Pancreas (tissue), 10 donors: Measurements from ENCODE around the gene SLC27A1. TPM values are rescaled to one million over a fixed set of nuclear protein-coding genes. Genes with fewer than 3 reads are reported as not detected.
A peak's percentile ranks its signal among the peaks of the same experiment; 100 is the strongest.

Source experiments
- ATAC-seq, 4 donors: fragments of 200-7000 bp; cut with Tn5 transposase; one replicate each; pipeline versions ENCODE4 v1.8.0 to v1.9.1; 2020; ENCODE audit warnings: mild to moderate bottlenecking in 4 of 4, moderate library complexity in 4 of 4
- DNase-seq, 6 donors: peaks; one replicate each; pipeline ENCODE4 v3.0.0-alpha.2; 2020
- FAIRE-seq: peaks from 2 replicates; lab custom pipeline; 2012; peaks lifted over from hg19 to GRCh38; lab: Jason Lieb, UNC
- H3K27ac ChIP-seq, 4 donors: fragments of 200-600 bp; sonication (generic); 1 replicate in 3 of 4; 2 replicates in 1 of 4; pipeline versions ENCODE4 v1.5.0 to v1.8.0; 2020
- H3K27me3 ChIP-seq, 4 donors: fragments of 200-600 bp; one replicate each; pipeline ENCODE4 v1.8.0; 2021
- H3K36me3 ChIP-seq, 3 donors: fragments of 200-600 bp; sonication (generic) in 1 of 3; one replicate each; pipeline versions ENCODE4 v1.5.0 to v1.8.0; 2020 to 2021
- H3K4me1 ChIP-seq, 3 donors: fragments of 200-600 bp; one replicate each; pipeline ENCODE4 v1.8.0; 2021
- H3K4me3 ChIP-seq, 4 donors: fragments of 200-600 bp; sonication (generic) in 2 of 4; one replicate each; pipeline versions ENCODE4 v1.5.0 to v1.8.0; 2020 to 2021
- H3K9me3 ChIP-seq, 4 donors: fragments of 200-600 bp; one replicate each; pipeline ENCODE4 v1.8.0; 2021
- CTCF ChIP-seq, 4 donors: fragments of 200-600 bp; sonication (generic) in 3 of 4; IDR thresholded peaks; one replicate each; pipeline versions ENCODE4 v1.5.0 to v1.8.0; 2021; ENCODE audit warnings: antibody characterized with exemption in 4 of 4
- WGBS, 2 donors: extraction: QIAGEN DNeasy Blood & Tissue Kit; methylation state at CpG; one replicate each; pipeline ENCODE4 v1.1.7; 2013; 5-methylcytosine and 5-hydroxymethylcytosine counted together
- intact Hi-C, 3 donors: fragments of 100-400 bp; cut with DNase I; formaldehyde crosslinking; loops; one replicate each; pipeline versions ENCODE4 v1.11.1 to v1.14.2; 2022
- polyA plus RNA-seq, 2 donors: library from polyadenylated mRNA; stranded (reverse); fragments of 200-250 nt; gene quantifications; one replicate each; pipeline ENCODE4 v1.2.3, GENCODE V29; 2013
- total RNA-seq, 6 donors: library from RNA; stranded (reverse); fragmentation: NEBNext Ultra II Directional in 4 of 6; extraction: Animal tissue kit (Norgen Biotek cat#: 25700) in 4 of 6; gene quantifications; one replicate each; pipeline versions ENCODE4 v1.2.1 to v1.2.4, GENCODE V29; 2021 to 2023
- donor health status: healthy with polysubstance abuse.
- donor health status: DM: no; HTN: no; CAD: no; lungs with moderate emphysema.
- donor health status: DM: no; HTN: no; CAD: no.
- donor health status: control.
- donor health status: control.
- donor health status: Bipolar disorder and iron deficiency.
- donor health status: DM: yes; HTN: yes; CAD: no.
- donor health status: DM: no; HTN: no; CAD: no.
- donor health status: DM: no; HTN: no; CAD: no.
- donor health status: DM: yes; HTN: yes; CAD: no.

The SLC27A1 gene
- total and polyA plus RNA-seq, 8 donors = 9.4 to 37.1 (median 11.4) TPM

GRCh38 chr19:17467471-17468301, 2.6 kb upstream of the SLC27A1 start:
- DNase-seq (no peak), FAIRE-seq (no peak), ATAC-seq (no peak)
- no peaks in the 10 kb centered on the region for H3K27me3 ChIP-seq
- TF ChIP-seq CTCF (IDR thresholded peaks at IDR 0.05) = no peak
- H3K27ac ChIP-seq = no peak overlapping the region
- H3K4me1 ChIP-seq = peaks cover 0 to 10% (median 0%) of the 10 kb centered on the region in 3 donors
- H3K4me3 ChIP-seq = no peak overlapping the region
- intact Hi-C loops = loop anchor here in 1 of 3 donors (5.0 kb wide), 1 partner anchor 120 kb away; no protein-coding TSS in a partner anchor
- no peaks in the 10 kb centered on the region for H3K9me3 ChIP-seq
- no peaks in the 10 kb centered on the region for H3K36me3 ChIP-seq
- WGBS, 2 donors = 70 to 82% methylated on average over 12 of the region's 12 CpGs

GRCh38 chr19:17468302-17469091, 1.8 kb upstream of the SLC27A1 start:
- Histone ChIP-seq H3K36me3 (no peaks in the 10 kb centered on the region), H3K4me3 (peak overlapping the region in 3 of 4 donors; percentile 46 to 78 (median 77)), H3K4me1 (peaks cover 0 to 10% (median 0%) of the 10 kb centered on the region in 3 donors), H3K27me3 (no peaks in the 10 kb centered on the region), H3K27ac (peak overlapping the region; percentile 47 to 90 (median 84)), H3K9me3 (no peaks in the 10 kb centered on the region)
- FAIRE-seq (no peak), ATAC-seq (no peak), DNase-seq (peak in 4 of 6 donors; percentile 44 to 75 (median 54))
- no peak for TF ChIP-seq CTCF (IDR thresholded peaks at IDR 0.05)
- intact Hi-C loops = loop anchor here in 1 of 3 donors (5.0 kb wide), 1 partner anchor 121 kb away; no protein-coding TSS in a partner anchor
- WGBS, 2 donors = 61 to 65% methylated on average over 25 of the region's 25 CpGs

GRCh38 chr19:17469092-17469480, 1.2 kb upstream of the SLC27A1 start:
- FAIRE-seq (no peak), ATAC-seq (peak in 3 of 4 donors; percentile 0 to 1 (median 1)), DNase-seq (no peak)
- Histone ChIP-seq H3K4me3 (peak overlapping the region; percentile 46 to 78 (median 74)), H3K4me1 (peaks cover 0 to 10% (median 0%) of the 10 kb centered on the region in 3 donors), H3K27ac (peak overlapping the region; percentile 47 to 90 (median 84)), H3K9me3 (no peaks in the 10 kb centered on the region), H3K27me3 (no peaks in the 10 kb centered on the region), H3K36me3 (no peaks in the 10 kb centered on the region)
- no peak for TF ChIP-seq CTCF (IDR thresholded peaks at IDR 0.05)
- 2% methylated on average over 19 of the region's 19 CpGs for WGBS, 2 donors
- intact Hi-C loops = loop anchor here in 1 of 3 donors (5.0 kb wide), 1 partner anchor 122 kb away; no protein-coding TSS in a partner anchor

- Histone ChIP-seq H3K9me3 (no peaks in the 10 kb centered on the region), H3K4me1 (peaks cover 0 to 10% (median 0%) of the 10 kb centered on the region in 3 donors), H3K27me3 (no peaks in the 10 kb centered on the region), H3K27ac (peak overlapping the region; percentile 47 to 90 (median 84)), H3K4me3 (peak overlapping the region; percentile 70 to 88 (median 78)), H3K36me3 (no peaks in the 10 kb centered on the region)
- peak; percentile 80 to 85 (median 82) for ATAC-seq
- peak; percentile 94 to 99 (median 98) for DNase-seq
- WGBS, 2 donors = 0 to 1% methylated on average over 31 of the region's 31 CpGs
- intact Hi-C loops = loop anchor here in 1 of 3 donors (5.0 kb wide), 1 partner anchor 122 kb away; no protein-coding TSS in a partner anchor
- no peak for TF ChIP-seq CTCF (IDR thresholded peaks at IDR 0.05)
- FAIRE-seq = no peak
Observed at GRCh38 chr19:17469481-17470067, 750 bp upstream of the SLC27A1 start.
